ENCODE data around the gene SIX5.
"Not testable (repeated sequence)": the region's sequence is repeated elsewhere in the genome, so short reads cannot be mapped to it uniquely, and the experiment has no call there.

Gene SIX5

GRCh38 chr19:45729800-45730290 lies 39.2 kb downstream of the SIX5 start:
- no peaks in the 10 kb centered on the region for H3K9me3 ChIP-seq (ENCODE audit: control insufficient read depth, insufficient read depth, low read depth, low read length)
- ChIA-PET POLR2A (interaction anchor here (0.5 to 3.2 kb wide), 7 partner anchors 8 to 46 kb away, joined by 3 to 64 read pairs (median 5); partner anchors contain the start of genes QPCTL, SIX5 and SNRPD2), CTCF (interaction anchor here (0.5 to 1.9 kb wide), 7 partner anchors 28 to 237 kb away, joined by 3 to 7 read pairs (median 4); partner anchors contain the start of genes QPCTL and SIX5)
- H3K4me1 ChIP-seq (ENCODE audit: control insufficient read depth, insufficient read depth, low read length): peaks cover 5% of the 10 kb centered on the region; the same call in 1 of the 2 replicates
- TF ChIP-seq PRDM10 (tag by site-specific recombination; IDR thresholded peaks at IDR 0.05) (peak; percentile 89), GLIS1 (tag by site-specific recombination; IDR thresholded peaks at IDR 0.05) (no peak), ZFHX2 (tag by site-specific recombination; conservative IDR thresholded peaks at IDR 0.05) (peak; percentile 80), SCRT1 (tag by site-specific recombination; IDR thresholded peaks at IDR 0.05; ENCODE audit: borderline replicate concordance) (peak; percentile 76; the same call in 1 of the 2 replicates), SCRT2 (tag by site-specific recombination; IDR thresholded peaks at IDR 0.05) (peak; percentile 89), EGR2 (tag by site-specific recombination; IDR thresholded peaks at IDR 0.05; ENCODE audit: low read depth) (peak; percentile 56; the same call in 1 of the 2 replicates)
- H3K27ac ChIP-seq (ENCODE audit: extremely low read depth, low read depth, low read length): peak overlapping the region; percentile 44; the same call in 1 of the 2 replicates
- H3K4me3 ChIP-seq (ENCODE audit: low read depth, low read length): peak overlapping the region; percentile 66
- H3K36me3 ChIP-seq (ENCODE audit: control insufficient read depth in 2 of 2, insufficient read depth in 1 of 2, low read length in 2 of 2): peaks cover 0 to 6% of the 10 kb centered on the region in 2 experiments; a peak in 1 of 3 replicates

- CTCF ChIA-PET: not testable (repeated sequence)
Measured at GRCh38 chr19:45728683-45729082, 40.4 kb downstream of the SIX5 start.

DNA sequence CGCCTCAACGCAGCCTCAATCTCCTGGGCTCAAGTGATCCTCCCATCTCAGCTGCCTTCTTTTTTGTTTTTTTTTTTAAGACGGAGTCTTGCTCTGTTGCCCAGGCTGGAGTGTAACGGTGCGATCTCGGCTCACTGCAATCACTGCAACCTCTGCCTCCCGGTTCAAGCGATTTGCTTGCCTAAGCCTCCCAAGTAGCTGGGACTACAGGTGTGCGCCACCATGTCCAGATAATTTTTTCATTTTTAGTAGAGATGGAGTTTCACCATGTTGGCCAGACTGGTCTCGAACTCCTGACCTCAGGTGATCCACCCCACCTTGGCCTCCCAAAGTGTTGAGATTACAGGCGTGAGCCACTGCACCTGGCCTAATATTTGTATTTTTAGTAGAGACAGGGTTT lies 49.0 kb downstream of the SIX5 start:
- ChIA-PET CTCF (interaction anchor here (1.0 to 1.4 kb wide), 2 partner anchors 26 to 27 kb away, joined by 3 to 5 read pairs; partner anchors contain the start of gene QPCTL), POLR2A (interaction anchor here (0.7 to 6.5 kb wide), 4 partner anchors 10 to 49 kb away, joined by 4 to 133 read pairs (median 6); partner anchors contain the start of genes FBXO46 and SIX5)
- not testable (repeated sequence) for H3K27ac ChIP-seq (ENCODE audit: extremely low read depth, low read depth, low read length); H3K4me3 ChIP-seq (ENCODE audit: low read depth, low read length); H3K9me3 ChIP-seq (ENCODE audit: control insufficient read depth, insufficient read depth, low read depth, low read length)
- Histone ChIP-seq H3K36me3 (ENCODE audit: control insufficient read depth in 2 of 2, insufficient read depth in 1 of 2, low read length in 2 of 2) (peaks cover 21 to 23% of the 10 kb centered on the region in 2 experiments; a peak in 2 of 3 replicates), H3K4me1 (ENCODE audit: control insufficient read depth, insufficient read depth, low read length) (peaks cover 26% of the 10 kb centered on the region)
- TF ChIP-seq ZNF280D (tag by site-specific recombination; IDR thresholded peaks at IDR 0.05) (peak; percentile 79; the same call in 1 of the 2 replicates), ZNF121 (tag by site-specific recombination; IDR thresholded peaks at IDR 0.05) (0 out of 2 replicates have a peak, but pooled peaks have one; percentile 40)
- TF ChIP-seq, protein P1, sequence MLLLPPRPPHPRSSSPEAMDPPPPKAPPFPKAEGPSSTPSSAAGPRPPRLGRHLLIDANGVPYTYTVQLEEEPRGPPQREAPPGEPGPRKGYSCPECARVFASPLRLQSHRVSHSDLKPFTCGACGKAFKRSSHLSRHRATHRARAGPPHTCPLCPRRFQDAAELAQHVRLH (tag by site-specific recombination; IDR thresholded peaks at IDR 0.05): 0 out of 2 replicates have a peak, but pooled peaks have one; percentile 57

More at GRCh38 chr19:45728683-45729082, 40.4 kb downstream of the SIX5 start:
- H3K4me1 ChIP-seq (ENCODE audit: control insufficient read depth, insufficient read depth, low read length); H3K36me3 ChIP-seq (ENCODE audit: control insufficient read depth in 2 of 2, insufficient read depth in 1 of 2, low read length in 2 of 2); H3K4me3 ChIP-seq (ENCODE audit: low read depth, low read length); POLR2A ChIA-PET; H3K9me3 ChIP-seq (ENCODE audit: control insufficient read depth, insufficient read depth, low read depth, low read length); H3K27ac ChIP-seq (ENCODE audit: extremely low read depth, low read depth, low read length): not testable (repeated sequence)
